Measurements from ENCODE around the gene FXYD1.
A peak's percentile ranks its signal among the peaks of the same experiment; 100 is the strongest.

Gene FXYD1

GRCh38 chr19:35166100-35167063 is 27.8 kb downstream of the FXYD1 start:
- Histone ChIP-seq H3K27me3 (ENCODE audit: insufficient read depth, low read length, poor library complexity, severe bottlenecking) (no peaks in the 10 kb centered on the region), H3K4me1 (ENCODE audit: insufficient read depth, low read length, poor library complexity, severe bottlenecking) (peaks cover 25% of the 10 kb centered on the region), H3K9ac (ENCODE audit: low read depth, low read length, poor library complexity, severe bottlenecking) (peak overlapping the region; percentile 51), H2AFZ (ENCODE audit: low read length) (no peak overlapping the region), H3K9me3 (ENCODE audit: insufficient read depth, low read depth, low read length) (peaks cover 7% of the 10 kb centered on the region; the same call in 1 of the 2 replicates), H3F3A (ENCODE audit: low read depth) (peaks cover 5% of the 10 kb centered on the region; the same call in 1 of the 2 replicates), H3K9me2 (replicated peaks; ENCODE audit: low read depth, low read length) (no peaks in the 10 kb centered on the region), H3K36me3 (ENCODE audit: insufficient read depth, low read length) (peaks cover 64% of the 10 kb centered on the region), H3K4me3 (ENCODE audit: low read length, poor library complexity, severe bottlenecking) (peak overlapping the region; percentile 34), H4K20me1 (ENCODE audit: insufficient read depth, low read length, poor library complexity, severe bottlenecking) (no peaks in the 10 kb centered on the region), H3K79me2 (ENCODE audit: insufficient read depth, low read length) (peaks cover 8% of the 10 kb centered on the region; the same call in 1 of the 2 replicates), H3K4me2 (ENCODE audit: low read depth, low read length, poor library complexity, severe bottlenecking) (peak overlapping the region; percentile 56)
- TF ChIP-seq EZH2phosphoT487 (IDR thresholded peaks at IDR 0.05; ENCODE audit: borderline replicate concordance) (no peak), CTCF (conservative IDR thresholded peaks at IDR 0.05; ENCODE audit: low read length) (no peak)

- TF ChIP-seq EZH2phosphoT487 (IDR thresholded peaks at IDR 0.05; ENCODE audit: borderline replicate concordance), result no peak
- no peak for TF ChIP-seq CTCF (conservative IDR thresholded peaks at IDR 0.05; ENCODE audit: low read length)
- H3K27me3 ChIP-seq (ENCODE audit: insufficient read depth, low read length, poor library complexity, severe bottlenecking), result no peaks in the 10 kb centered on the region
- H3K9ac ChIP-seq (ENCODE audit: low read depth, low read length, poor library complexity, severe bottlenecking), result peak overlapping the region; percentile 51
- peaks cover 35% of the 10 kb centered on the region for H3K4me1 ChIP-seq (ENCODE audit: insufficient read depth, low read length, poor library complexity, severe bottlenecking)
- H3K9me3 ChIP-seq (ENCODE audit: insufficient read depth, low read depth, low read length), result peaks cover 7% of the 10 kb centered on the region; the same call in 1 of the 2 replicates
- H3F3A ChIP-seq (ENCODE audit: low read depth), result peaks cover 9% of the 10 kb centered on the region; the same call in 1 of the 2 replicates
- H3K4me3 ChIP-seq (ENCODE audit: low read length, poor library complexity, severe bottlenecking), result peak overlapping the region; percentile 34
- H3K4me2 ChIP-seq (ENCODE audit: low read depth, low read length, poor library complexity, severe bottlenecking), result peak overlapping the region; percentile 56
- no peaks in the 10 kb centered on the region for H3K9me2 ChIP-seq (replicated peaks; ENCODE audit: low read depth, low read length)
- H3K36me3 ChIP-seq (ENCODE audit: insufficient read depth, low read length), result peaks cover 55% of the 10 kb centered on the region
- H3K79me2 ChIP-seq (ENCODE audit: insufficient read depth, low read length), result peaks cover 7% of the 10 kb centered on the region; the same call in 1 of the 2 replicates
- H4K20me1 ChIP-seq (ENCODE audit: insufficient read depth, low read length, poor library complexity, severe bottlenecking), result no peaks in the 10 kb centered on the region
- no peak overlapping the region for H2AFZ ChIP-seq (ENCODE audit: low read length)
These were observed 28.9 kb downstream of the FXYD1 start for GRCh38 chr19:35167251-35168119.

GRCh38 chr19:35168196-35168595 is 29.6 kb downstream of the FXYD1 start:
- TF ChIP-seq CTCF (conservative IDR thresholded peaks at IDR 0.05; ENCODE audit: low read length), result no peak
- no peak for TF ChIP-seq EZH2phosphoT487 (IDR thresholded peaks at IDR 0.05; ENCODE audit: borderline replicate concordance)
- H2AFZ ChIP-seq (ENCODE audit: low read length), result no peak overlapping the region
- no peaks in the 10 kb centered on the region for H4K20me1 ChIP-seq (ENCODE audit: insufficient read depth, low read length, poor library complexity, severe bottlenecking)
- H3K4me3 ChIP-seq (ENCODE audit: low read length, poor library complexity, severe bottlenecking), result no peak overlapping the region
- peaks cover 7% of the 10 kb centered on the region; the same call in 1 of the 2 replicates for H3K9me3 ChIP-seq (ENCODE audit: insufficient read depth, low read depth, low read length)
- no peaks in the 10 kb centered on the region for H3K79me2 ChIP-seq (ENCODE audit: insufficient read depth, low read length)
- H3K9me2 ChIP-seq (replicated peaks; ENCODE audit: low read depth, low read length), result no peaks in the 10 kb centered on the region
- peaks cover 55% of the 10 kb centered on the region for H3K36me3 ChIP-seq (ENCODE audit: insufficient read depth, low read length)
- H3K9ac ChIP-seq (ENCODE audit: low read depth, low read length, poor library complexity, severe bottlenecking), result peak overlapping the region; percentile 13
- peak overlapping the region; percentile 56 for H3K4me2 ChIP-seq (ENCODE audit: low read depth, low read length, poor library complexity, severe bottlenecking)
- H3K27me3 ChIP-seq (ENCODE audit: insufficient read depth, low read length, poor library complexity, severe bottlenecking), result no peaks in the 10 kb centered on the region
- H3K4me1 ChIP-seq (ENCODE audit: insufficient read depth, low read length, poor library complexity, severe bottlenecking), result peaks cover 37% of the 10 kb centered on the region
- H3F3A ChIP-seq (ENCODE audit: low read depth), result peaks cover 9% of the 10 kb centered on the region; the same call in 1 of the 2 replicates
